H1 (cell line): ENCODE results near the gene CPSF7.

Source experiments
- BRCA1 ChIP-seq: IDR thresholded peaks from 2 replicates; pipeline ENCODE4 v1.6.1; 2012; ENCODE audit warnings: low read depth, low read length, improper control_type of control experiment
- CBX8 ChIP-seq: fragments of 300-800, 300-1000 bp; sonication (generic); IDR thresholded peaks from 2 replicates; pipeline ENCODE4 v1.7.1; 2016; ENCODE audit warnings: low read depth, low read length, borderline replicate concordance
- CEBPB ChIP-seq: IDR thresholded peaks from 2 replicates; pipeline ENCODE4 v1.6.1; 2012; ENCODE audit warnings: low read depth, low read length
- GABPA ChIP-seq: IDR thresholded peaks from 2 replicates; pipeline ENCODE4 v1.6.1; 2011; ENCODE audit warnings: mild to moderate bottlenecking, low read length, moderate library complexity, borderline replicate concordance; ENCODE audit not compliant: insufficient read depth
- GTF2F1 ChIP-seq: IDR thresholded peaks from 2 replicates; pipeline ENCODE4 v1.6.1; 2012; ENCODE audit warnings: low read depth, low read length, improper control_type of control experiment, borderline replicate concordance
- JUND ChIP-seq: IDR thresholded peaks from 2 replicates; pipeline ENCODE4 v1.6.1; 2011; ENCODE audit warnings: mild to moderate bottlenecking, improper control_type of control experiment, low read length
- NRF1 ChIP-seq: IDR thresholded peaks from 2 replicates; pipeline ENCODE4 v1.6.1; 2011; ENCODE audit warnings: mild to moderate bottlenecking, low read depth, low read length, improper control_type of control experiment
- POLR2A ChIP-seq, 2 experiments: IDR thresholded peaks; 1 replicate in 1 of 2; 2 replicates in 1 of 2; pipeline ENCODE4 v1.6.1; 2011; ENCODE audit warnings: low read depth in 2 of 2, low read length in 2 of 2, mild to moderate bottlenecking in 2 of 2; ENCODE audit errors: control extremely low read depth in 1 of 2
- POLR2AphosphoS5 ChIP-seq: IDR thresholded peaks from 2 replicates; pipeline ENCODE4 v1.6.1; 2011; ENCODE audit warnings: low read depth, low read length
- RFX5 ChIP-seq: IDR thresholded peaks from 2 replicates; pipeline ENCODE4 v1.6.1; 2011; ENCODE audit warnings: low read depth, low read length, improper control_type of control experiment, borderline replicate concordance
- RNF2 ChIP-seq: fragments of 200-900, 300-1000 bp; sonication (generic); IDR thresholded peaks from 2 replicates; pipeline ENCODE4 v1.7.1; 2016; ENCODE audit warnings: borderline replicate concordance, low read depth, mild to moderate bottlenecking, antibody characterized with exemption, low read length; ENCODE audit not compliant: poor library complexity, severe bottlenecking; ENCODE audit errors: missing control alignments
- SUZ12 ChIP-seq: fragments of 200-600 bp; sonication (generic); IDR thresholded peaks from 2 replicates; pipeline ENCODE4 v1.6.1; 2012; ENCODE audit warnings: mild to moderate bottlenecking, inconsistent platforms, low read length, moderate library complexity, mixed read lengths
- TF ChIP-seq, protein P1 (sequence below), 3 experiments: IDR thresholded peaks; 1 replicate in 2 of 3; 2 replicates in 1 of 3; pipeline versions ENCODE4 v1.5.1 to v1.6.1; 2011; ENCODE audit warnings: low read length in 3 of 3, mild to moderate bottlenecking in 3 of 3, inconsistent platforms in 2 of 3, low read depth in 1 of 3, moderate library complexity in 1 of 3; ENCODE audit not compliant: insufficient read depth in 1 of 3; ENCODE audit errors: control extremely low read depth in 1 of 3

DNA sequence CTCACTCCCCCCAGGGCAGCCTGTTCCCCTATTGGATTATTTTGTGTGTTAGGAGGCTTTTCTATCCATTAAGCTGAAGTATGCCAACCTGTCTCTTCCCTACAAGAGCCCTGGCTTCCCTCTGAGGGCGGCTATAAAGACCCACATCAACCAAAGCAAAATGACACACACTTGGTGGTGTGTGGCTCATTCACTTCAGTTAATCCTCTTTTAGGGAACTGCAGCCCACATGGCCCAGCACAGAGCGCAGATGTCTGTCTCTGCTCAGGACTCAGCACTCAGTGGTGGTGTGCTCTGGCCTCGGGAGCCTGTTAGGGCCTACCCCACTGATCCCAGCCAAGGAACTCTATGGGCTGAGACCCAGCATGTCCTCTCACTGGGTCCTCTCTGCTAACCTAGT, 46.6 kb upstream of the CPSF7 start:
- TF ChIP-seq, protein P1, sequence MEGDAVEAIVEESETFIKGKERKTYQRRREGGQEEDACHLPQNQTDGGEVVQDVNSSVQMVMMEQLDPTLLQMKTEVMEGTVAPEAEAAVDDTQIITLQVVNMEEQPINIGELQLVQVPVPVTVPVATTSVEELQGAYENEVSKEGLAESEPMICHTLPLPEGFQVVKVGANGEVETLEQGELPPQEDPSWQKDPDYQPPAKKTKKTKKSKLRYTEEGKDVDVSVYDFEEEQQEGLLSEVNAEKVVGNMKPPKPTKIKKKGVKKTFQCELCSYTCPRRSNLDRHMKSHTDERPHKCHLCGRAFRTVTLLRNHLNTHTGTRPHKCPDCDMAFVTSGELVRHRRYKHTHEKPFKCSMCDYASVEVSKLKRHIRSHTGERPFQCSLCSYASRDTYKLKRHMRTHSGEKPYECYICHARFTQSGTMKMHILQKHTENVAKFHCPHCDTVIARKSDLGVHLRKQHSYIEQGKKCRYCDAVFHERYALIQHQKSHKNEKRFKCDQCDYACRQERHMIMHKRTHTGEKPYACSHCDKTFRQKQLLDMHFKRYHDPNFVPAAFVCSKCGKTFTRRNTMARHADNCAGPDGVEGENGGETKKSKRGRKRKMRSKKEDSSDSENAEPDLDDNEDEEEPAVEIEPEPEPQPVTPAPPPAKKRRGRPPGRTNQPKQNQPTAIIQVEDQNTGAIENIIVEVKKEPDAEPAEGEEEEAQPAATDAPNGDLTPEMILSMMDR (IDR thresholded peaks at IDR 0.05; ENCODE audit: control extremely low read depth in 1 of 3, insufficient read depth in 1 of 3, low read depth in 1 of 3, low read length in 3 of 3): no peak
- TF ChIP-seq JUND (no peak), SUZ12 (no peak), RNF2 (no peak), POLR2A (IDR thresholded peaks at IDR 0.05; ENCODE audit: control extremely low read depth in 1 of 2, low read depth in 2 of 2, low read length in 2 of 2) (no peak), CEBPB (no peak), GTF2F1 (no peak), CBX8 (no peak), BRCA1 (no peak), POLR2AphosphoS5 (no peak), NRF1 (no peak), GABPA (no peak), RFX5 (no peak)
